ENCODE measurements around the gene SDR42E1.

DNA sequence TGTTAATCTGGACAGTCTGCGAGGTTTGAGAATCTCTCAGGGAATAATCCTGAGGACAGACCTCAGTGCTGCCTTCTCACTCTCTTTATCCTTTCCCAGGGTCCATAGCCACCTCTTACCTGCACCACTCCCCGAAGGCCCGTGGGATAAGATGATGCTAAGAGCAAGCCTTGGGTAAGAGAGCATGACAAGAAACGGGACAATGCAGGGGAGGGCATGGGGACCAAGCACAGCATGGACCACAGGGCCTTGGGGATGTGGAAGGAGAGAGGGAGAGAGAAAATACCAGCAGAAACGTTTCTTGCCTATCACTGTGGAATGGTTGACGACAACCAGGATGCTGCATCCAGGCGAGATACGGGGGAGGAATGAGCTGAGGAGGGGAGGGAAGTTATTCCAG is 8.3 kb upstream of the SDR42E1 start:
- TF ChIP-seq CTCF (IDR thresholded peaks at IDR 0.05) (no peak), POLR2AphosphoS5 (IDR thresholded peaks at IDR 0.05; ENCODE audit: insufficient read depth in 1 of 2, low read depth in 1 of 2) (no peak), POLR2A (IDR thresholded peaks at IDR 0.05) (no peak)
